ENCODE data around the gene INKA1.
"Not testable (repeated sequence)": the region's sequence is repeated elsewhere in the genome, so short reads cannot be mapped to it uniquely, and the experiment has no call there.

Gene INKA1

GRCh38 chr3:49802719-49803464 lies at the start of gene INKA1:
TSS of gene INKA1 (plus strand) at chr3:49803261. CDS start at chr3:49803393, 132 bp downstream.
- peak; percentile 86 for DNase-seq

GRCh38 chr3:49754536-49754935 lies 48.5 kb upstream of the INKA1 start:
- DNase-seq, result no peak

- no peak for DNase-seq
Observed at GRCh38 chr3:49756036-49756435, 47.0 kb upstream of the INKA1 start.

- DNase-seq, result no peak
Observed at GRCh38 chr3:49757197-49757596, 45.9 kb upstream of the INKA1 start.

- DNase-seq, result no peak
Observed at GRCh38 chr3:49759226-49759625, 43.8 kb upstream of the INKA1 start.

GRCh38 chr3:49761661-49762060 lies 41.4 kb upstream of the INKA1 start:
- DNase-seq, result no peak

- no peak for DNase-seq
Observed at GRCh38 chr3:49763981-49764380, 39.1 kb upstream of the INKA1 start.

GRCh38 chr3:49769286-49769915 lies 33.7 kb upstream of the INKA1 start:
- no peak for DNase-seq

- no peak for DNase-seq
Observed at GRCh38 chr3:49769926-49770325, 33.1 kb upstream of the INKA1 start.

- no peak for DNase-seq
Observed at GRCh38 chr3:49771340-49771938, 31.6 kb upstream of the INKA1 start.

GRCh38 chr3:49772703-49773102 lies 30.4 kb upstream of the INKA1 start:
- DNase-seq, result no peak

- DNase-seq, result peak; percentile 72
Observed at GRCh38 chr3:49775538-49775937, 27.5 kb upstream of the INKA1 start.

- not testable (repeated sequence) for DNase-seq
Observed at GRCh38 chr3:49776101-49776500, 27.0 kb upstream of the INKA1 start.

- no peak for DNase-seq
Observed at GRCh38 chr3:49779358-49780079, 23.5 kb upstream of the INKA1 start.

GRCh38 chr3:49780080-49780974 lies 22.7 kb upstream of the INKA1 start:
- DNase-seq, result peak; percentile 12

- DNase-seq, result not testable (repeated sequence)
Observed at GRCh38 chr3:49780975-49781365, 22.1 kb upstream of the INKA1 start.

GRCh38 chr3:49781415-49782199 lies 21.5 kb upstream of the INKA1 start:
- no peak for DNase-seq

- DNase-seq, result not testable (repeated sequence)
Observed at GRCh38 chr3:49782277-49782676, 20.8 kb upstream of the INKA1 start.

- peak; percentile 48 for DNase-seq
Observed at GRCh38 chr3:49785565-49786356, 17.3 kb upstream of the INKA1 start.

GRCh38 chr3:49786357-49787181 lies 16.5 kb upstream of the INKA1 start, which contains the start of gene IP6K1:
TSS of gene IP6K1 (minus strand) at chr3:49786542. CDS start at chr3:49748040, 38,502 bp downstream.
- peak; percentile 100 for DNase-seq
